Common myeloid progenitor, CD34-positive (primary cell): Measurements from ENCODE around the gene EIF3A.
A peak's percentile ranks its signal among the peaks of the same experiment; 100 is the strongest.
"Not testable (repeated sequence)": the region's sequence is repeated elsewhere in the genome, so short reads cannot be mapped to it uniquely, and the experiment has no call there.

Experiments used
- CTCF ChIA-PET: fragments of 350-600 bp; sonication (Branson Sonifier 250); formaldehyde crosslinking; loops from one replicate; lab custom pipeline; 2021; ENCODE audit warnings: antibody characterized with exemption; lab: Charles Lee
- POLR2A ChIA-PET: fragments of 350-600 bp; sonication (Branson Sonifier 250); formaldehyde crosslinking; loops from one replicate; lab custom pipeline; 2021; ENCODE audit warnings: antibody characterized with exemption; lab: Charles Lee
- DNase-seq, 3 donors: peaks; one replicate each; pipeline versions ENCODE4 v3.0.0 to v3.0.0-alpha.2; 2013
- H3K27ac ChIP-seq, 2 experiments: 1 replicate in 1 of 2; 2 replicates in 1 of 2; pipeline ENCODE4 v1.7.0; 2013; ENCODE audit warnings: inconsistent platforms in 2 of 2, low read length in 2 of 2, mild to moderate bottlenecking in 2 of 2, low read depth in 1 of 2, moderate library complexity in 1 of 2; ENCODE audit not compliant: severe bottlenecking in 2 of 2, insufficient read depth in 1 of 2, poor library complexity in 1 of 2
- H3K27me3 ChIP-seq, 5 experiments: replicated peaks in 2 of 5; 1 replicate in 3 of 5; 2 replicates in 2 of 5; pipeline versions ENCODE4 v1.6.1 to v1.7.0; 2013; ENCODE audit warnings: low read length in 4 of 5, mild to moderate bottlenecking in 2 of 5, moderate library complexity in 2 of 5, inconsistent platforms in 1 of 5; ENCODE audit not compliant: insufficient read depth in 5 of 5, control insufficient read depth in 4 of 5
- H3K36me3 ChIP-seq, 4 experiments: 1 replicate in 2 of 4; 2 replicates in 2 of 4; pipeline versions ENCODE4 v1.6.1 to v1.7.0; 2013; ENCODE audit warnings: low read length in 3 of 4, control low read depth in 1 of 4, mild to moderate bottlenecking in 1 of 4; ENCODE audit not compliant: control insufficient read depth in 4 of 4, insufficient read depth in 4 of 4
- H3K4me1 ChIP-seq, 4 experiments: 1 replicate in 3 of 4; 2 replicates in 1 of 4; pipeline versions ENCODE4 v1.6.1 to v1.7.1; 2013; ENCODE audit warnings: low read length in 3 of 4, mild to moderate bottlenecking in 3 of 4, control low read depth in 1 of 4, inconsistent platforms in 1 of 4, moderate library complexity in 1 of 4; ENCODE audit not compliant: control insufficient read depth in 4 of 4, insufficient read depth in 4 of 4; ENCODE audit errors: control extremely low read depth in 1 of 4
- H3K4me3 ChIP-seq, 7 experiments: 1 replicate in 4 of 7; 2 replicates in 3 of 7; pipeline versions ENCODE4 v1.5.1 to v1.7.0; 2013; ENCODE audit warnings: mild to moderate bottlenecking in 7 of 7, low read length in 6 of 7, moderate library complexity in 6 of 7, inconsistent platforms in 2 of 7, low read depth in 2 of 7, control low read depth in 1 of 7; ENCODE audit not compliant: insufficient read depth in 4 of 7, control insufficient read depth in 1 of 7; ENCODE audit errors: extremely low read depth in 1 of 7
- H3K9me3 ChIP-seq, 5 experiments: 1 replicate in 4 of 5; 2 replicates in 1 of 5; pipeline versions ENCODE4 v1.6.1 to v1.7.1; 2013; ENCODE audit warnings: low read length in 4 of 5, mild to moderate bottlenecking in 2 of 5, inconsistent platforms in 1 of 5, low read depth in 1 of 5, moderate library complexity in 1 of 5; ENCODE audit not compliant: control insufficient read depth in 4 of 5, insufficient read depth in 2 of 5; ENCODE audit errors: control extremely low read depth in 1 of 5
- WGBS: methylation state at CpG from one replicate; pipeline ENCODE4 v1.1.5; 2013; ENCODE audit not compliant: insufficient coverage; 5-methylcytosine and 5-hydroxymethylcytosine counted together

EIF3A gene

DNA sequence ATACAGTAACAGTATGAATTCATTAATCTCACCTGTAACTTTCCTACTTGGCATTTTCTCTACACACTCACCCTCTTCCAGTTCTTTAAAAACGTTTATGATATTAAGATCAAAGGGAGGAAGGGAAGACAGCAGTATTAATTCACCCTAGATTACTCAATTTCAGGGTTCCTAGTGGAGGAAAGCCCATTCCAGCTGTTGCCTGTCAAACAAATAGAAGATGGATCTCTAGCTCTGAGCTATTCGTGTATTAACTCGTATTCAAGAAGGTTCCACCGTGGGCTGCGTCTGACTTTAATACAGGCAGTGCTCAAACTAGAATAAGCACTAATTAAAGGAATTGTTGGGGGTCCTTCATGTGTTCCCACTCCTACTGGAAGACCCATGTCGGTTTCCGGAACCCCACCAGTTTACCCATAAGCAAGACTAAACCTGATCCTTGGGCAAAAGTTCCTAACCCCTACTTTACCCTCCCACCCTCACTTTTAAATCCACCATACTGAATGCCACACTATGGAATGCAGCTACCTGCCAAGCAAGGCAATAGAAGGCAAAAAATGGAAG is 49.0 kb downstream of the EIF3A start:
- no peaks in the 10 kb centered on the region for H3K9me3 ChIP-seq
- no peak overlapping the region for H3K27ac ChIP-seq
- H3K4me1 ChIP-seq, result peaks cover 8 to 22% (median 19%) of the 10 kb centered on the region in 4 experiments
- ChIA-PET CTCF (interaction anchor here (1.1 kb wide), 2 partner anchors 10 to 161 kb away, joined by 3 read pairs; no protein-coding TSS in a partner anchor), POLR2A (no interaction called here)
- no peak for DNase-seq
- peaks cover 13 to 39% (median 26%) of the 10 kb centered on the region in 4 experiments for H3K36me3 ChIP-seq
- no peak overlapping the region for H3K4me3 ChIP-seq
- peaks cover 0 to 6% (median 3%) of the 10 kb centered on the region in 5 experiments for H3K27me3 ChIP-seq
- 98% methylated on average over 4 of the region's 7 CpGs for WGBS

DNA sequence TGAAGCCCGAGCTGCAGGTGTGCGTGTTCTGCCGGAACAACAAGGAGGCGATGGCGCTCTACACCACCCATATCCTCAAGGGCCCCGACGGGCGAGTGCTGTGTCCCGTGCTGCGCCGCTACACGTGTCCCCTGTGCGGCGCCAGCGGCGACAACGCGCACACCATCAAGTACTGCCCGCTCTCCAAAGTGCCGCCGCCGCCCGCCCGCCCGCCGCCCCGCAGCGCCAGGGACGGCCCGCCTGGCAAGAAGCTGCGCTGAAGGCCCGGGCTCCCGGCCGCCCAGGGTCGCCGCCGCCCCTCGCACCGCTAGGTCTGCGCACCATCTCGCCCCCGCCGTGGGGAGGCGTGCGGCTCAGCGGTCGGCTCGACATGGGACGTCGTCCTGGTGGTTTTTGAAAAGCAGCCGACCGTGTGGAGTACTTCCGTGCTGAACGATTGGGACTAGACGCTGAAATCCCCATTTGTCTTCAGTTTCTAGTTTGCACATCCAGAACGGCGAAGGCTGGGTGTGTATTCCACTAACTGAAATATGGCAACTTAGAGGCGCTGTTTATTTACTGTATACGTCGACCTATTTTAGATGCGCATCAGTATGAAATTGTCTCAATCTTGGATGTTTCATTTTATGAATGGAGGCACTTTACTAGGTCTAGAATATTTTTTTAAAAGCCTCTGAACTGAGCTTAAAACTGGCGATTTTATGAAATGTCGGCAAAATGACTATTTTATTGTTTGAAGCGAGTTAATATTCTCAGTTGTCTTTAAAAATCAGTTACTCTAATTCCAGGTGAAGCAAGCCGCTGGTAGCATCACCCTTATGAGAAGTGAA is 50.0 kb downstream of the EIF3A start:
- H3K36me3 ChIP-seq, result peaks cover 11 to 31% (median 21%) of the 10 kb centered on the region in 4 experiments
- WGBS, result 11% methylated on average over 55 of the region's 65 CpGs
- ChIA-PET POLR2A (no interaction called here), CTCF (no interaction called here)
- H3K27me3 ChIP-seq, result peaks cover 0 to 6% (median 3%) of the 10 kb centered on the region in 5 experiments
- no peak overlapping the region for H3K27ac ChIP-seq
- H3K4me1 ChIP-seq, result peaks cover 8 to 22% (median 19%) of the 10 kb centered on the region in 4 experiments
- peak; percentile 61 to 83 (median 73) for DNase-seq
- no peaks in the 10 kb centered on the region for H3K9me3 ChIP-seq
- peak overlapping the region; percentile 36 to 67 (median 42) for H3K4me3 ChIP-seq

DNA sequence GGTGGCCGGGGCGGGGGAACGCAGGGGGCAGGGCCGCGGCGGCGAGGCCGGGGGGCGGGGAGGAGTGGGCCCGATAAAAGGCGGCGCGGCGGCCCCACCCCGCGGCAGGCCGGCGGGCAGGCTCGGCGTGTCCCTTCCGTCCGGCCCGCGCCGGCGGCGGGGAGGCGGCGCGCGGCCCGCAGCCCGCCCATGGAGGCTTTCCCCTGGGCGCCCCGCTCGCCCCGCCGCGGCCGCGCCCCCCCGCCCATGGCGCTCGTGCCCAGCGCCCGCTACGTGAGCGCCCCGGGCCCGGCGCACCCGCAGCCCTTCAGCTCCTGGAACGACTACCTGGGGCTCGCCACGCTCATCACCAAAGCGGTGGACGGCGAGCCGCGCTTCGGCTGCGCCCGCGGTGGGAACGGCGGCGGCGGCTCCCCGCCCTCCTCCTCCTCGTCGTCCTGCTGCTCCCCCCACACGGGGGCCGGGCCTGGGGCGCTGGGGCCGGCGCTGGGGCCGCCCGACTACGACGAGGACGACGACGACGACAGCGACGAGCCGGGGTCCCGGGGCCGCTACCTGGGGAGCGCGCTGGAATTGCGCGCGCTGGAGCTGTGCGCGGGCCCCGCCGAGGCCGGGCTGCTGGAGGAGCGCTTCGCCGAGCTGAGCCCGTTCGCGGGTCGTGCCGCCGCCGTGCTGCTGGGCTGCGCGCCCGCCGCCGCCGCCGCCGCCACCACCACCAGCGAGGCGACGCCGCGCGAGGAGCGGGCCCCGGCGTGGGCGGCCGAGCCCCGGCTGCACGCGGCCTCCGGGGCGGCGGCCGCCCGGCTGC is 50.8 kb downstream of the EIF3A start, which contains the start of gene NANOS1:
TSS of gene NANOS1 (plus strand) at position 102 of the 808 bp plus-strand sequence. CDS start at position 190, 88 bp downstream.
- Histone ChIP-seq H3K4me3 (peak within 1 kb of the TSS; percentile 37 to 73 (median 57)), H3K4me1 (peaks cover 8 to 22% (median 19%) of the 10 kb centered on the region in 4 experiments), H3K27me3 (peaks cover 0 to 6% (median 3%) of the 10 kb centered on the region in 5 experiments), H3K27ac (no peak within 1 kb of the TSS), H3K36me3 (peaks cover 11 to 29% (median 21%) of the 10 kb centered on the region in 4 experiments), H3K9me3 (no peaks in the 10 kb centered on the region)
- WGBS, result under 1% methylated on average over 90 of the region's 136 CpGs
- POLR2A ChIA-PET, result no interaction called here
- CTCF ChIA-PET, result no interaction called here
- DNase-seq, result peak; percentile 4 to 36 (median 22)

DNA sequence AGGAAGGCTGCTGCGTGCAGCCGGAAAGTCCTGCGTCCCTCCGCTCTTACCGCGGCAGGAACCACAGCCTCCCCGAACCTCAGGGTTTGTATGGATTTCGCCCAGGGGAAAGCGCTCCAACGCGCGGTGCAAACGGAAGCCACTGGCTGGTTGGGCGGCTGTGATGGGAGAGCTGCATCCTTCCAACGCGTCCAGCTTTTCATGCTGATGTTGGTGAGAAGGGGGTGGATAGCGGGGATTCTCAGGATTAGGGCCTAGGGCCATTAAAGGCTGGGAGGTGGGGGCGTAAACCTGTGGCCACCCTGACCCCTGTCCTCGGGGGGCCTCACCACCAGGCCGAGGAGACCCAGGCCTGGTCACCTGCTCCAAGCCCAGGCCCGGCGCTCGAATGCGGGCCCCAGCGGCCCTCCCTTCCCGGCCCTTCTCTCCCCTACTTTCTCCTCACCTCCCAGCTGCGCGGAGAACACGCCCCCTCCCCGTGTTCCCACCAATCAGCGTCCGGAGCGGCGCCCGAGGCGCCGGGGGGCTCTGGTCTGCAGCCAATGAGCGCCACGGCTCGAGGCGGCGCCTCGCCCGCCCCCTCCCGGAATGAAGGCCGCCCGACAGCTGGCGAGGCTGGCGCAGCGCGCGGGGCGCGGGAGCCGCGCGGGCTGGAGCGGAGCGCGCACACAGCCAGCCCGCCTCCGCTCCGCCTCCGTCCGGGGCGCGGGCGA is 51.6 kb downstream of the EIF3A start:
- no peak overlapping the region for H3K27ac ChIP-seq
- CTCF ChIA-PET, result no interaction called here
- POLR2A ChIA-PET, result no interaction called here
- WGBS, result under 1% methylated on average over 48 of the region's 68 CpGs
- no peaks in the 10 kb centered on the region for H3K9me3 ChIP-seq
- H3K4me3 ChIP-seq, result peak overlapping the region; percentile 31 to 73 (median 57)
- peaks cover 0 to 6% (median 3%) of the 10 kb centered on the region in 5 experiments for H3K27me3 ChIP-seq
- peaks cover 8 to 22% (median 19%) of the 10 kb centered on the region in 4 experiments for H3K4me1 ChIP-seq
- DNase-seq, result peak; percentile 78 to 87 (median 85)
- peaks cover 5 to 22% (median 13%) of the 10 kb centered on the region in 4 experiments for H3K36me3 ChIP-seq

DNA sequence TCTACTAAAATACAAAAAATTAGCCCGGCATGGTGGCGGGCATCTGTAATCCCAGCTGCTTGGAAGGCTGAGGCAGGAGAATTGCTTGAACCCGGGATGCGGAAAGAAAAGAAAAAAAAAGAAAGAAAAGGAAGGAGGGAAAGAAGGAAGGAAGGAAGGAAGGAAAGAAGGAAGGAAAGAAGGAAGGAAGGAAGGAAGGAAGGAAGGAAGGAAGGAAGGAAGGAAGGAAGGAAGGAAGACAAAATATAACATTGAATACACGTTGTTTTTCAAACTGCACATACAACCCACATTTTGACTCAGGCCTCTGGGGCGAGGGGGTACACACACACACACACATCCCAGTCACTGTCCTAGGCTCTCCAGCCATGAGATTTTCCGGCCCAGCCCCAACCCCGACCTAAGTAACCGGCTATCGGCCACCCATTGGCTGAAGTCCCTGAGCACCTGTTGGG is 52.1 kb downstream of the EIF3A start:
- H3K4me3 ChIP-seq, result peak overlapping the region in 5 of 7 experiments; percentile 15 to 73 (median 63)
- H3K4me1 ChIP-seq, result peaks cover 8 to 22% (median 19%) of the 10 kb centered on the region in 4 experiments
- H3K27me3 ChIP-seq, H3K9me3 ChIP-seq, CTCF ChIA-PET, POLR2A ChIA-PET, H3K27ac ChIP-seq: not testable (repeated sequence)
- WGBS, result 40% methylated on average over 3 of the region's 10 CpGs
- DNase-seq, result peak in 1 of 3 donors; percentile 1
- peaks cover 2 to 17% (median 9%) of the 10 kb centered on the region in 4 experiments for H3K36me3 ChIP-seq

DNA sequence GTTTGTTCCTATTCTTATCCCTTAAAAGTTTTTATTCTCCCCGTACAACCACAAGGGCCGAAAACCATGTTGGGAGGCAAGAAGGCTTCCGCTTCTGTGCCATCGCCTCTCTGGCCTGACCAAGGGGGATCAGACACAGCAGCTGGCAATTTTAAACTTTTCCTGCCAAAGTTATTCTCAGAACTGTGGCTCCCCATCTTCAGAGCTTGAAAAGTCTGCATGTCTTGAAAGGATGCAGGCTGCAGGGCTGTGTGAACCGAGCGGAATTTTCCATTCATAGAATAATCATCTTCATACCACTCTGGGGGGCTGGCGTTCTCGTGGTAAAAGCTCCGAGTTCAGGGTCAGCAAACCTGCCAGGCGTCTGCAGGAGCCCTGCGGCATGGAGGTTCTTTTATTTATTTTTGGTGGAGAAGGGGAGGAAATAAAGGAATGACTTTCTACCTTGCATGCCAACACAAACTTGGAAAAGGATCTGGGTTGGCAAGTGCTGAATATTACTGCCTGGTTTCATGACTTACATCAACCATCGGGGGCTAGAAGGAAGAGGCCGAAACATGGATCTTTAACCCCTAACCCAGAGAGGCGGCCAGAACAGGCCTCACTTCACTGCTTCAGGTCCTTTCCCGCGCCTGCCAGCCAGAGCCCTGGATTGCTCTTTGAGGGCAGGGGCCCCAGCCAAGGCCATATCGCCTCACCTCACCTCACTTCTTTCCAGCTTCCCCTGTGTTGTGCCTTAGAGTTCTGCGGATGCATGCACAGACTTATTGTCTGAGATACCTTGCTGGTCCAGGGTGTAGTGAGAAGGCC is 54.1 kb downstream of the EIF3A start:
- DNase-seq, result no peak
- Histone ChIP-seq H3K27me3 (peaks cover 0 to 6% (median 2%) of the 10 kb centered on the region in 5 experiments), H3K4me3 (no peak overlapping the region), H3K27ac (no peak overlapping the region), H3K9me3 (no peaks in the 10 kb centered on the region), H3K4me1 (peaks cover 8 to 22% (median 19%) of the 10 kb centered on the region in 4 experiments), H3K36me3 (peaks cover 0 to under 1% (median 0%) of the 10 kb centered on the region in 4 experiments)
- ChIA-PET POLR2A (no interaction called here), CTCF (no interaction called here)
- WGBS, result 97% methylated on average over 11 of the region's 18 CpGs
